Stimulated activated naive CD8-positive, alpha-beta T cell treated with anti-CD3 and anti-CD28 coated beads, Interleukin-15, Interleukin-2, amounts not matched to agents 100 ng/mL and 50 ng/mL, for 24 hours (primary cell): ENCODE measurements around the gene KLHDC7B.
A peak's percentile ranks its signal among the peaks of the same experiment; 100 is the strongest.
"Not testable (repeated sequence)": the region's sequence is repeated elsewhere in the genome, so short reads cannot be mapped to it uniquely, and the experiment has no call there.

ENCODE experiments used
- H3K27ac Mint-ChIP-seq: one replicate; pipeline ENCODE4 v1.8.0; 2021; ENCODE audit warnings: mild to moderate bottlenecking, mixed read lengths
- H3K27me3 Mint-ChIP-seq: one replicate; pipeline ENCODE4 v1.8.0; 2021; ENCODE audit warnings: mixed read lengths
- H3K36me3 Mint-ChIP-seq: one replicate; pipeline ENCODE4 v1.8.0; 2021; ENCODE audit warnings: low read depth, mixed read lengths
- H3K4me1 Mint-ChIP-seq: one replicate; pipeline ENCODE4 v1.8.0; 2021; ENCODE audit warnings: low read depth, mixed read lengths
- H3K4me3 Mint-ChIP-seq: one replicate; pipeline ENCODE4 v1.8.0; 2021; ENCODE audit warnings: mild to moderate bottlenecking, mixed read lengths
- H3K9me3 Mint-ChIP-seq: one replicate; pipeline ENCODE4 v1.8.0; 2021; ENCODE audit warnings: mixed read lengths

Gene KLHDC7B

DNA sequence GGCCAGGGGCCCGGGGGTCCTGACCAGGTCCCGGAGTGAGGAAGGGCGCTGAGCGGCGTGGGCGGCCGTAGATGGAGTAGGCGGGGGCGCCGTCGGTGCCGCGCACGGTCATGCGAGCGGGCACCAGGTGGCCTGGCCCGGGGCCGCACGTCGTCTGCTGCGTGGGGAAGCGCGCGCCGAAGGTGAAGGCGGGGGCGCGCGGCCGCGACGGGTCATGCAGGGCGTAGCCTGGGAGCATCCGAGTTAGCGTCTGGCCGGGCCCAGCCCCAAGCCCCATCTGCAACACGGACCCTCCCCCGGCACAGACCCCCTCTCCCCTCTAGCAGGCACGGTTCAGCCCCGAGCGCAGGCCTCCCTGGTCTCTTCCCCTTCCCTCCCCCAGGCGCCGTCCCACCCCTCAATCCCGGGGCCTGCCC, 14.1 kb upstream of the KLHDC7B start:
- Mint-ChIP-seq H3K27ac (peak overlapping the region; percentile 96), H3K4me1 (peaks cover 51% of the 10 kb centered on the region), H3K9me3 (no peaks in the 10 kb centered on the region), H3K27me3 (no peaks in the 10 kb centered on the region), H3K4me3 (peak overlapping the region; percentile 92), H3K36me3 (peaks cover 15% of the 10 kb centered on the region)

DNA sequence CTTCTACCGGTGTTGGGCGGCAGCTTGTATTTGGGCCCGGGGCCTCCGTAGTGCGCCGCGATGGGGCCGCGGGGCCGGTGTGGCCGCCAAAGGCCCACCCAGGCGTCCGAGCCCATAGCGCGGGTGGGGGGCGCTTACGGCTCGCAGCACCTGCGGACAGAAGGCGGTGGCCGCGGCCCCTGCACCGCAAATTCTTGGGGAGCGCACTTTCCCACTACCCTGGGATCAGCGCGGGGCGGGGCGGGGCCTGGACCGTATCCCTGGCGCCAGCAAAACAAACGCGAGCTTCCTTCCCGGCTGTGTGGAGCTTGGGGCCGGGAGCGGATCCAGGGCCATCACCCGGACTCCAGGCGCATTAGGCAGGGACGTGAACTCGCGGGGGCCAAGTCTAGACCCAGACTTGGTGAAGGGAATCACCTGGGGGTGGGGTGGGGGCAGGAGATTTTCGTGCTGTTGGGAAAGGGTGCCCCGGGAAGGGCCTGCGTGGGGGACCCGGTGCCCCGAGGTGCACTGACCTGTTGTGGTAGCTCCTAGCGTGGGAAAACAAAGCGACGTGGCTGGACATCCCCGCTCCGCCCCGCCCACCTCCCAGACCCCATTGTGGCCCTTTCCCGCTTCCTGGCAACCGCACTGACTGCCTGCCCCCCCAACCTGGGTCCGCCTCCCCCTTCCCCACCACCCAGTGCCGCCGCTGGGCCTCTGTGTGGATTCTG, 13.6 kb upstream of the KLHDC7B start:
- no peaks in the 10 kb centered on the region for H3K9me3 Mint-ChIP-seq
- peak overlapping the region; percentile 92 for H3K4me3 Mint-ChIP-seq
- H3K27me3 Mint-ChIP-seq = no peaks in the 10 kb centered on the region
- H3K4me1 Mint-ChIP-seq = peaks cover 53% of the 10 kb centered on the region
- peaks cover 13% of the 10 kb centered on the region for H3K36me3 Mint-ChIP-seq
- peak overlapping the region; percentile 96 for H3K27ac Mint-ChIP-seq

DNA sequence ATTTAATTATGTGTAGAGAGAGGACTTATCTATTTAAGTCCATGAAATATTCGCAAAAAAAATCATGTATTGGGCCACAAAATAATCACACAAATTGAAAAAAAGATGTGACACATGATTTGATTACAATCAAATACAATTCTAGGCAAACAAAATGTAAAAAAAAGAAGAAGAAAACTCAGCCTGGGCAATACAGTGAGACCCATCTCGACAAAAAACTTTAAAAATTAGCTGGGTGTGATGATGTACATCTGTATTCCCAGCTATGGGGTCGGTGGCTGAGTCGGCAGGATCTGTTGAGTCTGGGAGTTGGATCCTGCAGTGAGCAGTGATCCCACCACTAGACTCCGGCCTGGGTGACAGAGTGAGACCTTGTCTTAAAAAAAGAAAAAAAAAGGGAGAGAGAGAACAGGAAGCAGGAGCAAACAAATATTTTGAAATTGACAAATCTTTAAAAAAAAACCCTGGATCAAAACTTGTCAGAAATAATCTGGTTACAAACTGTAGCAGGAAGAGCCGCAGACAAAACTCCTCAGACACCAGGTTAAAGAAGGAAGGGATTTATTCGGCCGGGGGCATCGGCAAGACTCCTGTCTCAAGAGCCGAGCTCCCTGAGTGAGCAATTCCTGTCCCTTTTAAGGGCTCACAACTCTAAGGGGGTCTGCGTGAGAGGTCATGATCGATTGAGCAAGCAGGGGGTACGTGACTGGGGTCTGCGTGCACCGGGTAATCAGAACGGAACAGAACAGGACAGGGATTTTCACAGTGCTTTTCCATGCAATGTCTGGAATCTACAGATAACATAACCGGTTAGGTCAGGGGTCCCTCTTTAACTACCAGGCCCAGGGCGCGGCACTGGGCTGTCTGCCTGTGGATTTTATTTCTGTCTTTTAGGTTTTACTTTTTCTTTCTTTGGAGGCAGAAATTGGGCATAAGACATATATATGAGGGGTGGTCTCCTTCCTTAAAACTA, 12.6 kb upstream of the KLHDC7B start:
- Mint-ChIP-seq H3K27ac (peak overlapping the region; percentile 86), H3K9me3 (no peaks in the 10 kb centered on the region), H3K4me1 (peaks cover 53% of the 10 kb centered on the region), H3K27me3 (no peaks in the 10 kb centered on the region), H3K4me3 (peak overlapping the region; percentile 92), H3K36me3 (peaks cover 5% of the 10 kb centered on the region)

DNA sequence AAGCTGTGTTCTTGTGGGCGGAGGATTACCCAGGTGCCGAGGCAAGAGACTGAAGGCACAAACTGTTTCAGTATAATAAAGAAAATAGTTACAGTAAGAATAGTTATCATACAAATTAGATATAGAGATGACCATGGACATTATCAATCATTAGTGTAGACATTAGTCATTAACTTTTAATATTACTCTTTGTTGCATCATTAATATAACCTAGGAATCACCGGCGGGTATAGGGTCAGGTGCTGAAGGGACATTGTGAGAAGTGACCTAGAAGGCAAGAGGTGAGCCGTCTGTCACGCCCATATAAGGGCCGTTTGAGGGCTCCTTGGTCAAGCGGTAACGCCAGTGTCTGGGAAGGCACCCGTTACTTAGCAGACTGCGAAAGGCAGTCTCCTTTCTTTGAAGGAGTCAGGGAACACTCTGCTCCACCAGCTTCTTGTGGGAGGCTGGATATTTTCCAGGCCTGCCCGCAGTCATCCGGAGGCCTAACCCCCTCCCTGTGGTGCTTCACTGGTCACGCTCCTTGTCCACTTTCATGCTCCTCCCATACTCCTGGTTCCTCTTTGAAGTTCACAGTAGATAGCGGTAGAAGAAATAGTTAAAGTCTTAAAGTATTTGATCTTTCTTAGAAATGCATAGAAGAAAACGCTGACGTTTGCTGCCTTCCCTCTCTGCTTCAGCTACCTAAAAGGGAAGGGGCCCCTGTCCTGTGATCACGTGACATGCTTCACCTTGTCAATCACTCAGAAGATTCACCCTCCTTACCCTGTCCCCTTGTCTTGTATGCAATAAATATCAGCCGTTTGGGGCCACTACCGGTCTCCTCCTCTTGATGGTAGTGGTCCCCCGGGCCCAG, 11.6 kb upstream of the KLHDC7B start:
- H3K4me3 Mint-ChIP-seq = peak overlapping the region; percentile 92
- not testable (repeated sequence) for H3K9me3 Mint-ChIP-seq, H3K36me3 Mint-ChIP-seq, H3K27me3 Mint-ChIP-seq
- H3K4me1 Mint-ChIP-seq = peaks cover 53% of the 10 kb centered on the region
- H3K27ac Mint-ChIP-seq = peak overlapping the region; percentile 86

DNA sequence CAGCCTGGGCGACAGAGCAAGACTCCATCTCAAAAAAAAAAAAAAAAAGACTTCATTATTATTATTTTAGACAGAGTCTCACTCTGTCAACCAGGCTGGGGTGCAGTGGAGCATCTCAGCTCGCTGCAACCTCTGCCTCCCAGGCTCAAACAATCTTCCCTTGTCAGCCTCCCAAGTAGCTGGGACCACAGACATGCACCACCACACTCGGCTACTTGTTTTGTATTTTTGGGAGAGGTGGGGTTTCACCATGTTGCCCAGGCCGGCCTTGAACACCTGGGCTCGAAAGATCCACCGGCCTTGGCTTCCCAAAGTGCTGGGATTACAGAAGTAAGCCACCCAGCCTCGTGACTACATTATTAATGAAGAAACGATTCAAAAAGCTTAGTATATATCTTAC, 10.6 kb upstream of the KLHDC7B start:
- Mint-ChIP-seq H3K36me3 (no peaks in the 10 kb centered on the region), H3K27me3 (no peaks in the 10 kb centered on the region), H3K27ac (no peak overlapping the region), H3K4me1 (peaks cover 64% of the 10 kb centered on the region), H3K9me3 (no peaks in the 10 kb centered on the region), H3K4me3 (no peak overlapping the region)

DNA sequence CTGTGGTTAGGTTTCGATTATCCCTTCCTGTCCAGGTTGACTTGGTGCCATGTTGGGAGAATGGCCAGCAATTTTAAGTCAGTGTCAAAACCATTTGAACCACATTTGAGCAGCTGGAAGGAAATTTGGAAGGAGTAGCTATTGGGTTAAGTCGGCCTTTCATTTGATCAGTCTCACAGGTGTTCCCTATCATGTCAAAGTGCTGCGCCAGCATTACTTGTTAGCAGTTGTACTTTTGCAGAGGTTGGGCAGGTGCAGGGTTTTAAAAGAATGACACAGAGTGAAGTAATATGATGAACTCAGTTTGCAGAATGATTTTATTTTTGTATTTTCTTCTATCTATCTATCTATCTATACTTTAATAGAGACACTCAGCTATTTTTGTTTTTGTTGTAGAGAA, 9.5 kb upstream of the KLHDC7B start:
- H3K36me3 Mint-ChIP-seq = no peaks in the 10 kb centered on the region
- H3K9me3 Mint-ChIP-seq = no peaks in the 10 kb centered on the region
- no peaks in the 10 kb centered on the region for H3K27me3 Mint-ChIP-seq
- H3K4me3 Mint-ChIP-seq = no peak overlapping the region
- no peak overlapping the region for H3K27ac Mint-ChIP-seq
- H3K4me1 Mint-ChIP-seq = peaks cover 75% of the 10 kb centered on the region

DNA sequence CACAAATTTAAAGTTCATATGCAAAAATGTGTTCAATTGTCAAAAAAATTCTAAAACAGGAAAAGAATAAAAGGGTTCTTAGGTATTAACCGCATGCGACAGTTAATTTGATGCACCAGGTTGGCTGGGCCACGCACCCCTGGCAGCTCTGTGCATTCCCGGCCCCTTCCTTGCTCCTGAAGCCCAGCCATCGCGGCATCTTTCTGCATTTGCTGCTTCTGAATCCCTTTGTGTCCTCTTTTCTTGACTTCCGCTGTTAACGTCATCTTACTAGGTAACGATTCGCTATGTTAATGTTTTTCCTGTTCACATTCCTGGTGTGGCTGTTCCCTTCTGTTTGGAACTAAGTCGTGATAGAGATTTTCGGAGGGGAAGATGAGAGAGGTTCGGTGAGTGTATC, 7.9 kb upstream of the KLHDC7B start:
- peak overlapping the region; percentile 99 for H3K27ac Mint-ChIP-seq
- peaks cover 8% of the 10 kb centered on the region for H3K36me3 Mint-ChIP-seq
- H3K27me3 Mint-ChIP-seq = no peaks in the 10 kb centered on the region
- no peak overlapping the region for H3K4me3 Mint-ChIP-seq
- H3K4me1 Mint-ChIP-seq = peaks cover 86% of the 10 kb centered on the region
- no peaks in the 10 kb centered on the region for H3K9me3 Mint-ChIP-seq

DNA sequence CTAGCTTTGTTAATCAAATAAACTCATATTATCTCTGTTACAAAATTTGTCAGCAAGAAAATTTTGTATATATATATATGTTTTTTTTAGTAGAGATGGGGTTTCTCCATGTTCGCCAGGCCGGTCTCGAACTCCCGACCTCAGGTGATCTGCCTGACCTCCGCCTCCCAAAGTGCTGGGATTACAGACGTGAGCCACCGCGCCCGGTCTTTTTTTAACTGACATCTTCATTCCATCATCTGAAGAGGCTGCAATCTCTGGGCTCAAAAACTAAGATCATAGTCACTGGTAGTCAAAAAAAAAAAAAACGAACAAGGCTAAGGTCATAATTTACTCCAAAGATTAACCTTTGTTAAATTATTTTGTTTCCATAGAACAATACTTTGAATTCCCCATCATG, 5.3 kb upstream of the KLHDC7B start:
- peaks cover 8% of the 10 kb centered on the region for H3K36me3 Mint-ChIP-seq
- peak overlapping the region; percentile 96 for H3K27ac Mint-ChIP-seq
- H3K9me3 Mint-ChIP-seq = no peaks in the 10 kb centered on the region
- peak overlapping the region; percentile 41 for H3K4me3 Mint-ChIP-seq
- peaks cover 79% of the 10 kb centered on the region for H3K4me1 Mint-ChIP-seq
- no peaks in the 10 kb centered on the region for H3K27me3 Mint-ChIP-seq

DNA sequence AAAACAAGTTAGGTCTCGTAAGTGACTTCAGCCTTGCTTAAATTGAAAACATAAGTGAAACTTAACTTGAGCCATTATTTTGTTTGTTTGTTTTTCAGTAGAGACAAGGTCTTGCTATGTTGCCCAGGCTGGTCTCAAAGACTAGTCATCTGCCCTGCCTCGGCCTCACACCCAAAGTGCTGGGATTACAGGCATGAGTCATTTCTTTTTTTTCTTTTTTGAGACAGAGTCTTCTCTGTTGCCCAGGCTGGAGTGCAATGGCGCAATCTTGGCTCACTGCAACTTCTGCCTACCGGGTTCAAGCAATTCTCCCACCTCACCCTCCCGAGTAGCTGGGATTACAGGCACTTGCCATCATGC, 4.1 kb upstream of the KLHDC7B start:
- H3K36me3 Mint-ChIP-seq, H3K27me3 Mint-ChIP-seq: not testable (repeated sequence)

DNA sequence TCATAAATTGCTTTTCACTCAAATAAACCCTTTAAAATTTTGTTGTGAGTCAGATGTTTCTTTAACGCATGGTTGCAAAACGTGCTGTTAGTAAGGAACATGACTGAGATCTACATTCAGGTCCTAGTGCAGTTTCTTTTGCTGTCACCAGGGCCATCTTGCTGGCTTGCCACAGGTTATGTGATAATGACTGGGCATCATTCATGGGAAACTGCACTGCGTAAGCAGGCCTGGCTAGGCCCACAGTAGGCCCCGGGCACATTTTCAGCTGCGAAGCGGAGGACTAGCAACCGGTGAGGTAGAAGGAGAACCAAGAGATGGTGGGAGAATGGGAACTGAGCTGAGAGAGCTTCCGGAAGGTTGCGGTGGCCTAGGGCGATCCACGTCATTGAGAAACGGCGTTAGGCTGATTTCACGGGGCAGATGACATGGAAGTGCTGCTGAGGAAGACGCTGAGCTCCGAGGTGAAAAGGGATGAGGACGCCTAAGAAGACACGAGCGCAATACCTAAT, 3.2 kb upstream of the KLHDC7B start:
- H3K36me3 Mint-ChIP-seq = peaks cover 8% of the 10 kb centered on the region
- H3K27ac Mint-ChIP-seq = peak overlapping the region; percentile 96
- no peaks in the 10 kb centered on the region for H3K9me3 Mint-ChIP-seq
- H3K27me3 Mint-ChIP-seq = no peaks in the 10 kb centered on the region
- H3K4me1 Mint-ChIP-seq = peaks cover 77% of the 10 kb centered on the region
- peak overlapping the region; percentile 27 for H3K4me3 Mint-ChIP-seq

More for the DNA sequence above, 4.1 kb upstream of the KLHDC7B start:
- H3K4me3 Mint-ChIP-seq = peak overlapping the region; percentile 27
- H3K4me1 Mint-ChIP-seq = peaks cover 84% of the 10 kb centered on the region
- H3K27ac Mint-ChIP-seq = peak overlapping the region; percentile 96
- H3K9me3 Mint-ChIP-seq = not testable (repeated sequence)

DNA sequence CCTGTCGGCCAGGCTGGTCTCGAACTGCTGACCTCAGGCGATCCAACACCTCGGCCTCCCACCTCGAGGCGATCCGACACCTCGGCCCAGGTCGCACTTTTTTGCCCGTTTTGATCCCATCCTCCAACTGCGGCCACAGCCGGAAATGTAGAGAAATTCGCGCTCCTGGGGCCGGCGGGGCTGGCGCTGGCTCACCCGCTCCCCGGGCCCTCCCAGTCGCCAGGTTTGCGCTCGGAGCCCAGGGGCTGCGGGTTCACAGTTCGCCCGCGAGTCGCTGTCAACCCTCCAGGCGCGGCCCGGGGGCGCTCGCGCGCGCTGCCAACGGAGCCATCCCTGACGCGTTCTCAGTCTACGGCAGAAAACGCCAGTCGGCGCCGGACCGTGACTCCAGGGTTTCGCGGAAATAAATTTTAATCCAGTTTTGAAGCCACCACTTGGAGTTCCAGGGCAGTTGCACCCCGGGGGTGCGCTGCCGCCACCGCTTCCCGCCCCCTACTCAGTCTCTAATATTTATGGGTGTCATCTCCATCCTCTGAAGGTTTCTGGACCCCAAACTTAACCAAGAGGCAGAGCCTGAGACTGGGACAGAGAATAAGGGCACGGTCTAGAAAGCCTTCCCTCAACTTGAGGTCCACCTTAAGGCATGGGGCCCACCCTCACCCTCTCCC, 1.5 kb upstream of the KLHDC7B start:
- Mint-ChIP-seq H3K36me3 (peaks cover 8% of the 10 kb centered on the region), H3K4me3 (peak overlapping the region; percentile 44), H3K27me3 (no peaks in the 10 kb centered on the region), H3K9me3 (no peaks in the 10 kb centered on the region), H3K27ac (no peak overlapping the region), H3K4me1 (peaks cover 64% of the 10 kb centered on the region)

DNA sequence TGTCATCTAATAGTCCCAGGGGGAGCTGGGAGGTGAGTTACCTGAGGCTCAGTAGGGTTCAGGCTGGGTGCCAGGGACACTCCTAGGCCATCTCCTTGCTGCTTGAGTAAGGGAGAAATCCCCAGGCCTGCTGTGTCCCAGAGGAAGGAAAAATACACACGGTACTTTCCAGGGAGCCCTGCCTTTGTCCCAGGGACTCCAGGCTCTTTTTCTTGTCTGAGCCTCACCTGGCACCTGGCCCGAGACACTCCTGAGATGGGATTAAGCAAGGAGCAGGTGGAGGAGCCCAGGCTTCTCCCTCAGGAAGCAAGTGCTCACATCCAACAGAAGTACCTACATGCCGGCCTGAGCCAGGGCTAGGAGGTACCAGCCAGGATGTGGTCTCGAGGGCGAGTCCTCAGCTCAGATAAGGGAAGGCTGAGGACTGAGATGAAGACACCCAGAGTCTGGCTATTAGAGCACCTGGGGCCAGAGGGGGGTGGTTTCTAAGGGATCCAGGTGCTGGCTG, 899 bp upstream of the KLHDC7B start:
- H3K9me3 Mint-ChIP-seq = no peaks in the 10 kb centered on the region
- no peaks in the 10 kb centered on the region for H3K27me3 Mint-ChIP-seq
- peaks cover 59% of the 10 kb centered on the region for H3K4me1 Mint-ChIP-seq
- H3K36me3 Mint-ChIP-seq = peaks cover 8% of the 10 kb centered on the region
- peak overlapping the region; percentile 46 for H3K27ac Mint-ChIP-seq
- peak overlapping the region; percentile 44 for H3K4me3 Mint-ChIP-seq

DNA sequence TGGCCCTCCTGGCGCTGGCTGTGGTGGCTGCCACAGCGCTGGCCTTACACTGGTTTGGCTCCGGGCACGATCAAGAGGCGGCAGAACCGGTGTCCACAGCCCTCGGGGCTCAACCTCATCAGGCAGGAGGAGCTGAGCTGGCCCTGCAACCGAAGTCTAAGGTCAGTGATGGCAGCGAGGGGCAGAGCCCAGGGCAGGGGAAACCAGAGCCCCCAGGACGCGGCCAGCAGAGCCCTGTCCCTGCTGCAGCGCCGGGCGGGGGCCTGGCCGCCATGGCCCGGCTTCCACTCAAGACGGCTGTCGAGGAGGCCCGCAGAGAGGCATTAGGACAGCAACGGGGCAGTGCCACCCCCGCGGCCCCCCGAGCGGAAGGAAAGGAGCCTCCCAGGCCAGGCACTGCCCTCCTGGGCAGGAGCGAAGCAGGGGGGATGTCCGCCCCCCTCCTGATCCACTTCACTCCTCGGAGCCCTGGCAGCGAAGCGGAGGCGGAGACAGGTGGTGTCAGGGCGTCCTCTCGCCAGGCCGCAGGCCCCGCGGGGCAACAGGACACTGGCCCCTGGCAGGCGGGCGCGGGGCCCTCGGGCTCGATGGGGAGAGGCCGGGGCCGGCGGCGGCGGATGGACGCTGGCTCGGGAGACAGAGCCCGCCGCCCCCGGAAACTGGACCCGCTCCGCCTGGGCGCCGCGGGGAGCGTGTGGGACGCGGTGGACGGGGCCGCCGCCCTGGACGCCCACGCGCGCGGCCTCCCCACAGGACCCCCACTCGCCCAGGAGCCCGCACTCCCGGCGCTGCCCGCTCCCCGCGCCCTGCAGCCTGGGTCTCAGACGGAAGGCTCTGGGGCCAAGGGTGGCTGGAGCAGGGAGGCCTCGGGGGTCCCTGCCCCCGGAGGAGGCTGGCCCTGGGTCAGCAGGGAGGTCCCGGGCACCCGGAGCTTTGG, 895 bp downstream of the KLHDC7B start:
- Mint-ChIP-seq H3K4me1 (peaks cover 50% of the 10 kb centered on the region), H3K4me3 (no peak overlapping the region), H3K27ac (no peak overlapping the region), H3K36me3 (peaks cover 8% of the 10 kb centered on the region), H3K9me3 (no peaks in the 10 kb centered on the region), H3K27me3 (no peaks in the 10 kb centered on the region)
